HepG2 (cell line): ENCODE results near the gene SNX22. TPM values are rescaled to one million over a fixed set of nuclear protein-coding genes. Genes with fewer than 3 reads are reported as not detected.

Experiments used
- ATAC-seq: fragments of 200-7000 bp; cut with Tn5 transposase; 3 replicates; pipeline ENCODE4 v1.9.1; 2020; ENCODE audit warnings: mild to moderate bottlenecking, moderate library complexity
- BruUV-seq: library from RNA; stranded (reverse); fragments of 400-500 nt; replicated peaks from 2 replicates; lab custom pipeline; 2021; lab: Mats Ljungman, UMichigan
- CTCF ChIA-PET: fragments of 300-600 bp; formaldehyde crosslinking; extraction: SDS; loops from one replicate; lab custom pipeline; 2021; ENCODE audit warnings: low total read pairs, inconsistent platforms, low intra/inter-chr PET ratio; lab: Yijun Ruan, JAX
- POLR2A ChIA-PET: fragments of 350-600 bp; sonication (Branson Sonifier 250); formaldehyde crosslinking; loops from one replicate; lab custom pipeline; 2020; ENCODE audit warnings: antibody characterized with exemption, inconsistent platforms; lab: Yijun Ruan, JAX
- DNase-seq: peaks from one replicate; pipeline ENCODE4 v3.0.0-alpha.2; 2015; ENCODE audit warnings: low spot score
- FAIRE-seq: peaks from 3 replicates; lab custom pipeline; 2011; peaks lifted over from hg19 to GRCh38; lab: Jason Lieb, UNC
- H2AFZ ChIP-seq: one replicate; pipeline ENCODE4 v1.6.1; 2011; ENCODE audit warnings: low read length, inconsistent platforms
- H3K27ac ChIP-seq: fragments of 300-600 bp; 3 replicates; pipeline ENCODE4 v1.8.0; 2011; ENCODE audit warnings: mixed run types, mild to moderate bottlenecking, mixed read lengths, low read length, inconsistent platforms; ENCODE audit not compliant: insufficient read depth; ENCODE audit errors: extremely low read length
- H3K27me3 ChIP-seq, 2 experiments: fragments of 200-600 bp in 1 of 2; 2 replicates in 1 of 2; 3 replicates in 1 of 2; pipeline versions ENCODE4 v1.6.0 to v1.8.0; 2011; ENCODE audit warnings: low read length in 2 of 2, mild to moderate bottlenecking in 2 of 2, moderate library complexity in 2 of 2, inconsistent platforms in 1 of 2; ENCODE audit not compliant: insufficient read depth in 2 of 2, control insufficient read depth in 1 of 2
- H3K36me3 ChIP-seq, 2 experiments: fragments of 200-600 bp in 1 of 2; replicated peaks in 1 of 2; 2 replicates in 1 of 2; 3 replicates in 1 of 2; pipeline versions ENCODE4 v1.5.1 to v1.8.0; 2011; ENCODE audit warnings: low read length in 2 of 2, inconsistent platforms in 1 of 2; ENCODE audit not compliant: insufficient read depth in 2 of 2, control insufficient read depth in 1 of 2
- H3K4me1 ChIP-seq: 2 replicates; pipeline ENCODE4 v1.5.1; 2012; ENCODE audit warnings: low read length, inconsistent platforms; ENCODE audit not compliant: insufficient read depth
- H3K4me2 ChIP-seq: 2 replicates; pipeline ENCODE4 v1.6.0; 2011; ENCODE audit warnings: low read depth, low read length, inconsistent platforms
- H3K4me3 ChIP-seq, 3 experiments: fragments of 200-600 bp in 1 of 3; sonication (generic), shearing (Covaris generic) in 1 of 3; replicated peaks in 1 of 3; 2 replicates each; pipeline ENCODE4 v1.5.1; 2011 to 2016; ENCODE audit warnings: low read length in 3 of 3, inconsistent platforms in 2 of 3, low read depth in 2 of 3, mild to moderate bottlenecking in 2 of 3, control low read depth in 1 of 3, mixed read lengths in 1 of 3; ENCODE audit not compliant: insufficient read depth in 1 of 3
- H3K79me2 ChIP-seq: one replicate; pipeline ENCODE4 v1.6.1; 2011; ENCODE audit warnings: low read length, inconsistent platforms; ENCODE audit not compliant: insufficient read depth
- H3K9ac ChIP-seq: 2 replicates; pipeline ENCODE4 v1.6.0; 2011; ENCODE audit warnings: mild to moderate bottlenecking, low read depth, low read length, inconsistent platforms; ENCODE audit not compliant: insufficient read depth
- H3K9me3 ChIP-seq: 2 replicates; pipeline ENCODE4 v1.5.1; 2012; ENCODE audit warnings: mild to moderate bottlenecking, low read length
- H4K20me1 ChIP-seq: 2 replicates; pipeline ENCODE4 v1.6.0; 2011; ENCODE audit warnings: inconsistent platforms, mild to moderate bottlenecking, low read length, moderate library complexity; ENCODE audit not compliant: insufficient read depth
- ATF5 ChIP-seq: sonication (generic); formaldehyde crosslinking; IDR thresholded peaks from 2 replicates; pipeline ENCODE4 v1.4.0; 2020; ENCODE audit warnings: mild to moderate bottlenecking, low read depth, missing genetic modification reagents
- GATAD1 ChIP-seq: IDR thresholded peaks from 2 replicates; pipeline ENCODE4 v1.6.1; 2016; ENCODE audit warnings: missing genetic modification reagents, missing compliant biosample characterization
- HDAC6 ChIP-seq: fragments of 200-600 bp; sonication (generic); IDR thresholded peaks from 2 replicates; pipeline ENCODE4 v1.7.0; 2017; ENCODE audit warnings: mild to moderate bottlenecking, antibody characterized with exemption, low read length, low read depth
- KLF9 ChIP-seq: IDR thresholded peaks from 2 replicates; pipeline ENCODE4 v1.6.1; 2016; ENCODE audit warnings: low read depth
- MTA3 ChIP-seq: sonication (generic); formaldehyde crosslinking; IDR thresholded peaks from 2 replicates; pipeline ENCODE4 v1.4.0; 2020; ENCODE audit warnings: missing genetic modification reagents
- PHF21A ChIP-seq: sonication (generic); formaldehyde crosslinking; IDR thresholded peaks from 2 replicates; pipeline ENCODE4 v1.5.0; 2020; ENCODE audit warnings: mild to moderate bottlenecking, missing genetic modification reagents
- RELA ChIP-seq: sonication (generic); formaldehyde crosslinking; IDR thresholded peaks from 2 replicates; pipeline ENCODE4 v1.4.0; 2020; ENCODE audit warnings: missing genetic modification reagents
- SMAD3 ChIP-seq: sonication (generic); formaldehyde crosslinking; IDR thresholded peaks from 2 replicates; pipeline ENCODE4 v1.4.0; 2020; ENCODE audit warnings: missing genetic modification reagents
- SP2 ChIP-seq: sonication (generic); formaldehyde crosslinking; IDR thresholded peaks from 2 replicates; pipeline ENCODE4 v1.5.1; 2020; ENCODE audit warnings: mild to moderate bottlenecking, missing genetic modification reagents
- SPEN ChIP-seq: sonication (generic); formaldehyde crosslinking; IDR thresholded peaks from 2 replicates; pipeline ENCODE4 v1.5.1; 2020; ENCODE audit warnings: low read depth, mild to moderate bottlenecking, missing genetic modification reagents
- SRY ChIP-seq: sonication (generic); formaldehyde crosslinking; IDR thresholded peaks from 2 replicates; pipeline ENCODE4 v1.8.0; 2022; ENCODE audit warnings: mild to moderate bottlenecking, missing genetic modification reagents
- SSRP1 ChIP-seq: IDR thresholded peaks from 2 replicates; pipeline ENCODE4 v1.6.1; 2016; ENCODE audit warnings: control low read depth
- TAF1 ChIP-seq: sonication (generic); formaldehyde crosslinking; IDR thresholded peaks from 2 replicates; pipeline ENCODE4 v1.4.0; 2020; ENCODE audit warnings: missing genetic modification reagents
- ZBTB1 ChIP-seq: sonication (generic); formaldehyde crosslinking; IDR thresholded peaks from 2 replicates; pipeline ENCODE4 v1.4.0; 2020; ENCODE audit warnings: missing genetic modification reagents, borderline replicate concordance
- ZNF468 ChIP-seq: sonication (generic); formaldehyde crosslinking; IDR thresholded peaks from 2 replicates; pipeline ENCODE4 v1.8.0; 2022; ENCODE audit warnings: mild to moderate bottlenecking, moderate library complexity, missing genetic modification reagents
- ZNF605 ChIP-seq: sonication (generic); formaldehyde crosslinking; IDR thresholded peaks from 2 replicates; pipeline ENCODE4 v1.8.0; 2022; ENCODE audit warnings: mild to moderate bottlenecking, missing genetic modification reagents
- ZNF619 ChIP-seq: sonication (generic); formaldehyde crosslinking; IDR thresholded peaks from 2 replicates; pipeline ENCODE4 v1.4.0; 2020; ENCODE audit warnings: mild to moderate bottlenecking, missing genetic modification reagents
- WGBS: methylation state at CpG from one replicate; pipeline ENCODE4 v1.1.6; 2017; ENCODE audit warnings: low lambda C conversion rate; 5-methylcytosine and 5-hydroxymethylcytosine counted together
- in situ Hi-C: cut with HindIII; loops from 2 replicates; pipeline ENCODE4 v1.10.0; 2017; ENCODE audit warnings: low pct_unique_long_range_greater_than_20kb; ENCODE audit not compliant: extremely low pct_ligation_motif_present
- intact Hi-C: fragments of 100-400 bp; cut with micrococcal nuclease; formaldehyde crosslinking; loops from one replicate; pipeline ENCODE4 v1.10.0; 2022; ENCODE audit not compliant: unreplicated experiment
- polyA plus RNA-seq, 8 experiments: library from polyadenylated mRNA; depleted of rRNA in 3 of 8; stranded (reverse) in 7 of 8; unstranded in 1 of 8; fragments of >200 nt; fragmentation: Illumina TruSeq in 4 of 8; extraction: Trizol in 4 of 8; gene quantifications; 2 replicates each; pipeline versions ENCODE4 v1.2.1 to v1.2.3, GENCODE V29; 2011 to 2016; ENCODE audit warnings: low read depth in 4 of 8, missing spikeins in 1 of 8, mixed read lengths in 1 of 8; ENCODE audit not compliant: insufficient read depth in 1 of 8
- total RNA-seq, 5 experiments: library from RNA; depleted of rRNA; stranded (reverse); fragments of >200 nt; fragmentation: Illumina TruSeq; extraction: Trizol; gene quantifications; 2 replicates each; pipeline ENCODE4 v1.2.3, GENCODE V29; 2016; ENCODE audit warnings: low read depth in 1 of 5
- TF ChIP-seq, protein P1 (sequence below): IDR thresholded peaks from 2 replicates; pipeline ENCODE4 v1.6.1; 2016
- TF ChIP-seq, protein P2 (sequence below): sonication (generic); formaldehyde crosslinking; IDR thresholded peaks from 2 replicates; pipeline ENCODE4 v1.4.0; 2020; ENCODE audit warnings: missing genetic modification reagents

Gene SNX22
- total and polyA plus RNA-seq, 2 of the 13 experiments (the other 11 are each of a cell fraction or from before 2014, with no cell fraction given): 2.3 to 5.5 TPM

GRCh38 chr15:64162869-64163658 lies 11.5 kb downstream of the SNX22 start, which contains the start of gene PPIB (continued):
- TF ChIP-seq ZNF468 (no peak), ATF5 (no peak), SP2 (CRISPR knock-in tag) (peak; percentile 90), SPEN (CRISPR knock-in tag) (peak; percentile 52; the same call in 1 of the 2 replicates)
- TF ChIP-seq, protein P1, sequence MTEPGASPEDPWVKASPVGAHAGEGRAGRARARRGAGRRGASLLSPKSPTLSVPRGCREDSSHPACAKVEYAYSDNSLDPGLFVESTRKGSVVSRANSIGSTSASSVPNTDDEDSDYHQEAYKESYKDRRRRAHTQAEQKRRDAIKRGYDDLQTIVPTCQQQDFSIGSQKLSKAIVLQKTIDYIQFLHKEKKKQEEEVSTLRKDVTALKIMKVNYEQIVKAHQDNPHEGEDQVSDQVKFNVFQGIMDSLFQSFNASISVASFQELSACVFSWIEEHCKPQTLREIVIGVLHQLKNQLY (CRISPR knock-in tag): no peak

- ATAC-seq: peak; percentile 55
- peak; percentile 44 for FAIRE-seq
- Histone ChIP-seq H3K4me1 (peaks cover 45% of the 10 kb centered on the region), H3K4me2 (peak overlapping the region; percentile 99), H4K20me1 (peaks cover 10% of the 10 kb centered on the region; the same call in 1 of the 2 replicates), H3K79me2 (peaks cover 27% of the 10 kb centered on the region), H2AFZ (peak overlapping the region; percentile 79), H3K9me3 (no peaks in the 10 kb centered on the region), H3K36me3 (peaks cover 8 to 17% of the 10 kb centered on the region in 2 experiments), H3K27me3 (no peaks in the 10 kb centered on the region; a peak in 1 of 5 replicates), H3K27ac (peak overlapping the region; percentile 90), H3K4me3 (peak overlapping the region; percentile 61 to 98 (median 71)), H3K9ac (peak overlapping the region; percentile 84)
- TSS peak; percentile 83 for BruUV-seq
- POLR2A ChIA-PET: interaction anchor here (0.5 to 4.4 kb wide), 18 partner anchors 8 to 1141 kb away, joined by 3 to 52 read pairs (median 4); partner anchors contain the start of genes CIAO2A, CSNK1G1, RNU5B-1 and SNX1
- DNase-seq: peak; percentile 62
- 2% methylated on average over 14 of the region's 14 CpGs for whole genome bisulfite sequencing
- intact Hi-C loops (loop anchor here (2.0 to 5.0 kb wide), 3 partner anchors 193 to 518 kb away; partner anchors contain the start of genes CSNK1G1 and TRIP4), in situ Hi-C loops (no loop called here)
- CTCF ChIA-PET: no interaction called here
- no peak for TF ChIP-seq SRY (CRISPR knock-in tag)
- TF ChIP-seq MTA3 (CRISPR knock-in tag): no peak
- TF ChIP-seq ZBTB1 (CRISPR knock-in tag): no peak
- TF ChIP-seq HDAC6: no peak
- no peak for TF ChIP-seq ZNF619 (CRISPR knock-in tag)
- TF ChIP-seq PHF21A (CRISPR knock-in tag): no peak
- TF ChIP-seq SSRP1 (CRISPR knock-in tag): no peak
- peak; percentile 38; the same call in 1 of the 2 replicates for TF ChIP-seq SMAD3 (CRISPR knock-in tag)
- TF ChIP-seq KLF9 (CRISPR knock-in tag): no peak
- no peak for TF ChIP-seq ZNF605 (CRISPR knock-in tag)
- TF ChIP-seq GATAD1 (CRISPR knock-in tag): no peak
- TF ChIP-seq TAF1 (CRISPR knock-in tag): no peak
- no peak for TF ChIP-seq RELA
- TF ChIP-seq, protein P2, sequence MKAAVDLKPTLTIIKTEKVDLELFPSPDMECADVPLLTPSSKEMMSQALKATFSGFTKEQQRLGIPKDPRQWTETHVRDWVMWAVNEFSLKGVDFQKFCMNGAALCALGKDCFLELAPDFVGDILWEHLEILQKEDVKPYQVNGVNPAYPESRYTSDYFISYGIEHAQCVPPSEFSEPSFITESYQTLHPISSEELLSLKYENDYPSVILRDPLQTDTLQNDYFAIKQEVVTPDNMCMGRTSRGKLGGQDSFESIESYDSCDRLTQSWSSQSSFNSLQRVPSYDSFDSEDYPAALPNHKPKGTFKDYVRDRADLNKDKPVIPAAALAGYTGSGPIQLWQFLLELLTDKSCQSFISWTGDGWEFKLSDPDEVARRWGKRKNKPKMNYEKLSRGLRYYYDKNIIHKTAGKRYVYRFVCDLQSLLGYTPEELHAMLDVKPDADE (CRISPR knock-in tag): no peak
Measured at GRCh38 chr15:64163659-64164362, 12.3 kb downstream of the SNX22 start.
